Neuronal stem cell (in vitro differentiated cells): ENCODE measurements around the gene ATF6B.

ENCODE experiments used
- DNase-seq: peaks from one replicate; pipeline ENCODE4 v3.0.0-alpha.2; 2013; ENCODE audit warnings: low spot score
- H2AFZ ChIP-seq: one replicate; pipeline ENCODE4 v1.6.1; 2013; ENCODE audit warnings: mild to moderate bottlenecking, low read length, inconsistent platforms
- H2AK5ac ChIP-seq: 2 replicates; pipeline ENCODE4 v1.6.1; 2013; ENCODE audit warnings: low read depth, mild to moderate bottlenecking, inconsistent platforms, low read length, moderate library complexity, mixed read lengths
- H2BK120ac ChIP-seq: 2 replicates; pipeline ENCODE4 v1.6.1; 2013; ENCODE audit warnings: low read depth, mild to moderate bottlenecking, inconsistent platforms, low read length, moderate library complexity, mixed read lengths
- H2BK12ac ChIP-seq: one replicate; pipeline ENCODE4 v1.6.1; 2013; ENCODE audit warnings: low read length, inconsistent platforms
- H2BK15ac ChIP-seq: 2 replicates; pipeline ENCODE4 v1.6.1; 2013; ENCODE audit warnings: mild to moderate bottlenecking, low read length, inconsistent platforms, mixed read lengths
- H2BK5ac ChIP-seq: one replicate; pipeline ENCODE4 v1.6.1; 2013; ENCODE audit warnings: inconsistent platforms, mild to moderate bottlenecking, low read length, moderate library complexity
- H3K14ac ChIP-seq: one replicate; pipeline ENCODE4 v1.6.1; 2013; ENCODE audit warnings: low read length, inconsistent platforms
- H3K18ac ChIP-seq: 2 replicates; pipeline ENCODE4 v1.6.1; 2013; ENCODE audit warnings: low read length, inconsistent platforms
- H3K23ac ChIP-seq: 2 replicates; pipeline ENCODE4 v1.6.1; 2013; ENCODE audit warnings: low read depth, mild to moderate bottlenecking, mixed read lengths, low read length, inconsistent platforms; ENCODE audit not compliant: poor library complexity
- H3K27ac ChIP-seq: replicated peaks from 3 replicates; pipeline ENCODE4 v1.5.1; 2013; ENCODE audit warnings: low read length, inconsistent platforms
- H3K27me3 ChIP-seq, 3 experiments: 2 replicates each; pipeline ENCODE4 v1.6.1; 2013; ENCODE audit warnings: low read length in 3 of 3, mild to moderate bottlenecking in 2 of 3, inconsistent platforms in 1 of 3, low read depth in 1 of 3, mixed read lengths in 1 of 3, moderate library complexity in 1 of 3; ENCODE audit not compliant: control insufficient read depth in 3 of 3, insufficient read depth in 3 of 3
- H3K36me3 ChIP-seq, 2 donors: replicated peaks in 1 of 2; 2 replicates each; pipeline ENCODE4 v1.6.1; 2013; ENCODE audit warnings: low read length in 2 of 2; ENCODE audit not compliant: control insufficient read depth in 2 of 2, insufficient read depth in 2 of 2
- H3K4ac ChIP-seq: 2 replicates; pipeline ENCODE4 v1.6.1; 2013; ENCODE audit warnings: inconsistent platforms, mild to moderate bottlenecking, low read length, moderate library complexity
- H3K4me1 ChIP-seq, 2 donors: 1 replicate in 1 of 2; 2 replicates in 1 of 2; pipeline ENCODE4 v1.6.1; 2013; ENCODE audit warnings: low read length in 2 of 2, low read depth in 1 of 2; ENCODE audit not compliant: control insufficient read depth in 2 of 2, insufficient read depth in 1 of 2
- H3K4me2 ChIP-seq: one replicate; pipeline ENCODE4 v1.6.1; 2013; ENCODE audit warnings: mild to moderate bottlenecking, low read length, inconsistent platforms; ENCODE audit not compliant: insufficient read depth, poor library complexity, severe bottlenecking
- H3K4me3 ChIP-seq, 2 donors: 2 replicates each; pipeline ENCODE4 v1.5.1; 2013; ENCODE audit warnings: low read length in 2 of 2, mild to moderate bottlenecking in 2 of 2, inconsistent platforms in 1 of 2, moderate library complexity in 1 of 2
- H3K79me1 ChIP-seq: one replicate; pipeline ENCODE4 v1.6.1; 2013; ENCODE audit warnings: low read depth, mild to moderate bottlenecking, inconsistent platforms, low read length, moderate library complexity
- H3K9ac ChIP-seq: one replicate; pipeline ENCODE4 v1.6.1; 2013; ENCODE audit warnings: mild to moderate bottlenecking, low read depth, low read length, inconsistent platforms; ENCODE audit not compliant: poor library complexity
- H3K9me3 ChIP-seq, 2 donors: replicated peaks in 1 of 2; 2 replicates each; pipeline versions ENCODE3 to v1.6.1; 2013; ENCODE audit warnings: low read length in 2 of 2, mild to moderate bottlenecking in 2 of 2, inconsistent platforms in 1 of 2, low read depth in 1 of 2, mixed read lengths in 1 of 2, moderate library complexity in 1 of 2; ENCODE audit not compliant: control insufficient read depth in 2 of 2, insufficient read depth in 1 of 2
- H4K8ac ChIP-seq: one replicate; pipeline ENCODE4 v1.6.1; 2013; ENCODE audit warnings: low read depth, mild to moderate bottlenecking, inconsistent platforms, low read length, moderate library complexity
- H4K91ac ChIP-seq: one replicate; pipeline ENCODE4 v1.6.1; 2013; ENCODE audit warnings: low read length, low read depth, mild to moderate bottlenecking, inconsistent platforms; ENCODE audit not compliant: poor library complexity
- WGBS, 2 donors: extraction: QIAGEN DNeasy Blood & Tissue Kit; methylation state at CpG; one replicate each; pipeline ENCODE4 v1.1.7; 2013; ENCODE audit warnings: missing lambda C conversion rate in 2 of 2, mixed read lengths in 1 of 2; ENCODE audit not compliant: insufficient read length in 2 of 2, insufficient replicate concordance in 1 of 2; ENCODE audit errors: extremely low coverage in 2 of 2; 5-methylcytosine and 5-hydroxymethylcytosine counted together

Gene ATF6B

GRCh38 chr6:32133786-32134185, 5.7 kb upstream of the ATF6B start:
- H3K9ac ChIP-seq = no peak overlapping the region
- H3K27me3 ChIP-seq = peaks cover 0 to 2% (median 0%) of the 10 kb centered on the region in 3 experiments
- no peak overlapping the region for H3K4me3 ChIP-seq
- H3K79me1 ChIP-seq = peaks cover 5% of the 10 kb centered on the region
- H3K4me1 ChIP-seq = peaks cover 5 to 7% of the 10 kb centered on the region in 2 donors
- H3K27ac ChIP-seq = no peak overlapping the region
- no peak overlapping the region for H3K23ac ChIP-seq
- H2AFZ ChIP-seq = no peak overlapping the region
- no peak for DNase-seq
- H3K36me3 ChIP-seq = no peaks in the 10 kb centered on the region
- H2BK15ac ChIP-seq = no peak overlapping the region
- H3K9me3 ChIP-seq = no peaks in the 10 kb centered on the region
- no peak overlapping the region for H2BK12ac ChIP-seq
- H3K4me2 ChIP-seq = no peak overlapping the region
- H3K4ac ChIP-seq = no peak overlapping the region
- H2AK5ac ChIP-seq = no peak overlapping the region
- no peak overlapping the region for H2BK5ac ChIP-seq
- no peak overlapping the region for H4K91ac ChIP-seq
- no peak overlapping the region for H3K18ac ChIP-seq
- H3K14ac ChIP-seq = no peak overlapping the region
- H4K8ac ChIP-seq = no peak overlapping the region
- WGBS, 2 donors = no CpG with 5 or more reads among the region's 4 CpGs
- no peak overlapping the region for H2BK120ac ChIP-seq

DNA sequence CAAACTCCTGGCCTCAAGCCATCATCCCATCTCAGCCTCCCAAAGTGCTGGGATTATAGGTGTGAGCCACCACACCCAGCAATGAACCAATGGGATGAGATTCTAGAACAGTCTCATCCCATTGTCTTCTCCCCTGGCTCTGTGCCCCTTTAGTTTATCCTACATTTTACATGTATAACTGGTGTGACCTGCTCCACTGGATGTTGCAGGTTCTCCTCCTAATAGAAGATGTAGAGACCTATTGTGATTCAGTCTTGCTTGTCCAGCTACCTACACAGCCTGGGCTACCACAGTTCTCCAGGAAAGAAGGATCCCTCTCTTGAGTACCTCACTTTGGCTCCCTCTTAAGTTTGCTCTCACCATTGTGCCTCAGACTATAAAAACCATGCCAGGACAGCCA, 4.1 kb upstream of the ATF6B start:
- H3K27ac ChIP-seq = no peak overlapping the region
- H3K4ac ChIP-seq = no peak overlapping the region
- H4K8ac ChIP-seq = no peak overlapping the region
- peaks cover 7% of the 10 kb centered on the region for H3K79me1 ChIP-seq
- no peaks in the 10 kb centered on the region for H3K36me3 ChIP-seq
- H2BK15ac ChIP-seq = no peak overlapping the region
- no peak overlapping the region for H3K14ac ChIP-seq
- peaks cover 0 to 2% (median 0%) of the 10 kb centered on the region in 3 experiments for H3K27me3 ChIP-seq
- H2BK120ac ChIP-seq = no peak overlapping the region
- no peak overlapping the region for H2AFZ ChIP-seq
- DNase-seq = no peak
- no peaks in the 10 kb centered on the region for H3K9me3 ChIP-seq
- H2BK12ac ChIP-seq = no peak overlapping the region
- H2BK5ac ChIP-seq = no peak overlapping the region
- H3K4me2 ChIP-seq = no peak overlapping the region
- H3K18ac ChIP-seq = no peak overlapping the region
- H3K9ac ChIP-seq = no peak overlapping the region
- H3K4me1 ChIP-seq = peaks cover 7 to 14% of the 10 kb centered on the region in 2 donors
- H4K91ac ChIP-seq = no peak overlapping the region
- H3K23ac ChIP-seq = no peak overlapping the region
- H2AK5ac ChIP-seq = no peak overlapping the region
- no peak overlapping the region for H3K4me3 ChIP-seq

DNA sequence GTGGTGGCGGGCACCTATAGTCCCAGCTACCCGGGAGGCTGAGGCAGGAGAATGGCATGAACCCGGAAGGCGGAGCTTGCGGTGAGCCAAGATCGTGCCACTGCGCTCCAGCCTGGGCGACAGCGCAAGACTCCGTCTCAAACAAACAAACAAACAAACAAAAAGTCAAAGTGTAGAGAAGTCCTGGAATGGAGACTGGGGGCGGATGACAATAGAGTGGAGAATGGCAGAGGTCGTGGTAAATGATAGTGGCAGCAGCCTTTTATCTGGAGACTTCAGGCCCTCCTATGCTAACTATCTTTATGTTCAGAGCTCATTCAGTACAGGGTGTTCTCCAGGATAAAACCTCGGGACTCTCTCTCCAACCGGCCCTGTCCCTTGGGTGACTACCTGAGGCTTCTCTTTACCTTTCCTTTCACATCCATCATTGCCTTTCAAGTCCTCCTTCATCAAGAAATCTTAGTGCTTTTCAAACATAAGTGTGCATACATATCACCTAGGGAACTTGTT, 3.4 kb upstream of the ATF6B start:
- H3K14ac ChIP-seq = no peak overlapping the region
- no CpG with 5 or more reads among the region's 14 CpGs for WGBS, 2 donors
- H2BK120ac ChIP-seq = no peak overlapping the region
- H3K23ac ChIP-seq = no peak overlapping the region
- H3K79me1 ChIP-seq = peaks cover 7% of the 10 kb centered on the region
- no peaks in the 10 kb centered on the region for H3K9me3 ChIP-seq
- no peak overlapping the region for H3K18ac ChIP-seq
- no peak overlapping the region for H2AK5ac ChIP-seq
- H3K4me1 ChIP-seq = peaks cover 11 to 18% of the 10 kb centered on the region in 2 donors
- no peak overlapping the region for H3K9ac ChIP-seq
- no peak overlapping the region for H4K91ac ChIP-seq
- H2BK5ac ChIP-seq = no peak overlapping the region
- H3K27me3 ChIP-seq = peaks cover 0 to 2% (median 0%) of the 10 kb centered on the region in 3 experiments
- H3K4ac ChIP-seq = no peak overlapping the region
- no peak overlapping the region for H2AFZ ChIP-seq
- no peak overlapping the region for H3K4me2 ChIP-seq
- no peak overlapping the region for H3K4me3 ChIP-seq
- no peak overlapping the region for H2BK15ac ChIP-seq
- no peak for DNase-seq
- no peak overlapping the region for H3K27ac ChIP-seq
- no peak overlapping the region for H4K8ac ChIP-seq
- peaks cover 2 to 4% of the 10 kb centered on the region in 2 donors for H3K36me3 ChIP-seq
- no peak overlapping the region for H2BK12ac ChIP-seq

GRCh38 chr6:32129297-32130088, 1.4 kb upstream of the ATF6B start:
- Histone ChIP-seq H3K9me3 (no peaks in the 10 kb centered on the region), H3K27ac (peak overlapping the region; percentile 37), H3K23ac (no peak overlapping the region), H3K9ac (no peak overlapping the region), H3K4me2 (peak overlapping the region; percentile 58), H2BK15ac (no peak overlapping the region), H4K8ac (no peak overlapping the region), H2BK120ac (no peak overlapping the region), H3K4me3 (peak overlapping the region; percentile 64 to 91), H2BK5ac (no peak overlapping the region), H2BK12ac (no peak overlapping the region), H4K91ac (no peak overlapping the region), H3K14ac (no peak overlapping the region), H3K18ac (peak overlapping the region; percentile 76), H2AK5ac (peak overlapping the region; percentile 83), H3K27me3 (peaks cover 0 to 2% (median 0%) of the 10 kb centered on the region in 3 experiments), H3K36me3 (peaks cover 8 to 23% of the 10 kb centered on the region in 2 donors), H3K79me1 (peaks cover 7% of the 10 kb centered on the region), H2AFZ (peak overlapping the region; percentile 91), H3K4ac (no peak overlapping the region), H3K4me1 (peaks cover 11 to 18% of the 10 kb centered on the region in 2 donors)
- DNase-seq = no peak
- no CpG with 5 or more reads among the region's 22 CpGs for WGBS, 2 donors
